IPS DF 4.7 (cell line): ENCODE results near the gene MORF4L2.
"Not testable (repeated sequence)": the region's sequence is repeated elsewhere in the genome, so short reads cannot be mapped to it uniquely, and the experiment has no call there.

Experiments used
- DNase-seq: peaks from one replicate; pipeline ENCODE4 v3.0.0-alpha.2; 2013; ENCODE audit warnings: low spot score; ENCODE audit errors: extremely low read depth

MORF4L2 gene

GRCh38 chrX:103678199-103678993, 8.1 kb downstream of the MORF4L2 start:
- no peak for DNase-seq

DNA sequence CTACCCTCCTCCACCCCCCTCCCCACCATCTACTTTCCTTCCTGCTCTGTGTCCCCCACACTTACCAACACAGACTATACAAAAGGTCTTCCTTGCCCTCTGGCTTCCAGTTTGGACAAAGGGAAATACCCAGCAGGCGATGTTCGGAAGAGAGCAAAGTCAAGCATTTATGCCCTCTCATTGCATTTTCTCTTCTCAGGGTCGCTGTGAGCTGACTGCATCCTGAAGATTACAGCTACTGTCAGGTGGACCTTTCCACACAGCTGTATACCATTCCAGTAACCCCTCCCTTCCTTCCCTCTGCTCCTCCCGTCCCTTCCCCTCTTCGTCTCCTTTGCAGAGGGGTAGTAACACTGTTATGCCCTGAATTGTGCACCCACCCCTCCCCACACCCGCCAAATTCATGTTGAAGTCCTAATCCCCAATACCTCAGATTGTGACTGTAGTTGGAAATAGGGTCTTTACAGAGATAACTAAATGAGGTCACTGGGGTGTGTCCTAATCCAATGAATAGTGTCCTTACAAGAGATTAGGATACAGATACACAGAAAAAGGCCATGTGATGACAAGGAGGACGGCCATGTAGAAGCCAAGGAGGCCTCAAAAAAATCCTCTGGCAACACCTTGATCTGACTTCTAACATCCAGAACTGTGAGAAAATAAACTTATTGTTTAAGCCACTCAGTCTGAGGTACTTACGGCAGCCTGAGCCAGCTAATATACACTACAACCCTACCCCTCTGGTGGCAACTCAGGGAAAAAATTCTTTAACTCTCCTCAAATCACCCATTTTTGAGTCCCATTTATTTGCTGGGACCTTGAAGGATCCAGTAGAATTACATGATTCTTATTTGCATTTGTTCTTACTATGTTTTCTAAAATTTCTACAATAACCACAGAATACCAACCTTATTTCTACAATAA, 11.7 kb downstream of the MORF4L2 start:
- DNase-seq, result no peak

DNA sequence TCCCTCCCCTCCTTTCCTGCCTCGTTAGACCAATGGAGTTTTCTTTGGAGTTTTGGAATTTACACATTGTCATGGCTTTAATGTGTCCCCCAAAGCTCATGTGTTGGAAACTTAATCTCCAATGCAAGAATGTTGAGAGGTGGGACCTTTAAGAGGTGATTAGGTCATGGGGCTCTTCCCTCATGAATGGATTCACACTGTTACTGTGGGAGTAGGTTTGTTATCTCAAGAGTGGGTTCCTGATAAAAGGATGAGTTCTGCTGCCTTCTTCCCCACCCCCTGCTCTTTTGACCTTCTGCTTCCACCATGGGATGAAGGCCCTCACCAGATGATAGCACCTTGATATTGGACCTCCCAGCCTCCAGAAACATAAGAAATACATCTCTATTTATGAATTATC, 16.8 kb downstream of the MORF4L2 start:
- DNase-seq, result no peak

GRCh38 chrX:103666202-103667107, 20.0 kb downstream of the MORF4L2 start:
- DNase-seq, result no peak

- no peak for DNase-seq
Observed at GRCh38 chrX:103663981-103664762, 22.3 kb downstream of the MORF4L2 start.

GRCh38 chrX:103659460-103659859, 27.0 kb downstream of the MORF4L2 start:
- not testable (repeated sequence) for DNase-seq

DNA sequence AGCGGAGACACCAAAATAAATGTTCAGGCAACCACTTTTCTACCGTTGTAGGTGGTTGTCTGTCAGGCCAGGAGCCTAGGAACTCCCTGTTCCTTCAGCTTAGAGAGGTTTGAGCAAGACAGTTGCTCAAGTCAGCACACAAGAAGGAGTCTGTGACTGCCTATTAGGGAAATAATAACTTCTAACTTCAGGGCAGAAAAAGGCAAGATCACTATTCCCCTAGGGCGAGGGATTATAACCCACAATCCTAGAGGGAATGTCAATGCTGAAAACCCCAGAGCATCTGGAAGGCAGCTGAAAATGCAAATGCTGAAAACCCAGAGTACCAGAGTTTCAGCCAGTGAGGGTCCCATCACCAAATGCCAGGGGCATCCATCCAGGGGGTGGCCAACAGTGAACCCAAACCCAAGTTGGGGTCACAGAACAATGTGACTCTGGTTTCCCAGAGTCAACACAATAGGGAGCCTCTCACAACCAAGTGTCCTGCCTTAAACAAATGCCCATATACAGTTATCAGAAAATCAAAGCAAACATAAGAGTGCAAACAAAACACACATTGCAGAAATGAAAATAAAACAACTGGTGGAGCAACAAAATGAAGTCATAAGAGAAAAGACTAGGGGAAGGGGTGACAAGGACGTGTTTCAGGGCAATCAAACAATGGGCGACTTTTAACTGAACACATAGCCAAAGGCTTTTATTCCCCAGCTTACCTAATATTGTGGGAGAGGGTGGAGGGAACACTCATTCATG, 27.6 kb downstream of the MORF4L2 start:
- DNase-seq, result no peak

DNA sequence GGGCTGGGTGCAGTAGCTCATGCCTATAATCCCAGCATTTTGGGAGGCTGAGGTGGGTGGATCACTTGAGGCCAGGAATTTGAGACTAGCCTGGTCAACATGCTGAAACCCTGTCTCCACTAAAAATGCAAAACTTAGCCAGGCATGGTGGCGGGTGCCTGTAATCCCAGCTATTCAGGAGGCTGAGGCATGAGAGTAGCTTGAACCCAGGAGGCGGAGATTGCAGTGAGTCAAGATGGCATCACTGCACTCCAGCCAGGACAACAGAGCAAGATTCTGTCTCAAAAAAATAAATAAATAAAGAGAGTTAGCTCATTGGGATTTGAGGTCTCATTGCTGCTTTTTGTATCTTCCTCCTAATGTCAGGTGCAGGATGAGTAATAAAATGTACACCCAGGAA, 29.4 kb downstream of the MORF4L2 start:
- DNase-seq, result not testable (repeated sequence)

- DNase-seq, result no peak
Observed at GRCh38 chrX:103656617-103657016, 29.9 kb downstream of the MORF4L2 start.

- DNase-seq, result not testable (repeated sequence)
Observed at GRCh38 chrX:103655230-103656000, 31.1 kb downstream of the MORF4L2 start.

DNA sequence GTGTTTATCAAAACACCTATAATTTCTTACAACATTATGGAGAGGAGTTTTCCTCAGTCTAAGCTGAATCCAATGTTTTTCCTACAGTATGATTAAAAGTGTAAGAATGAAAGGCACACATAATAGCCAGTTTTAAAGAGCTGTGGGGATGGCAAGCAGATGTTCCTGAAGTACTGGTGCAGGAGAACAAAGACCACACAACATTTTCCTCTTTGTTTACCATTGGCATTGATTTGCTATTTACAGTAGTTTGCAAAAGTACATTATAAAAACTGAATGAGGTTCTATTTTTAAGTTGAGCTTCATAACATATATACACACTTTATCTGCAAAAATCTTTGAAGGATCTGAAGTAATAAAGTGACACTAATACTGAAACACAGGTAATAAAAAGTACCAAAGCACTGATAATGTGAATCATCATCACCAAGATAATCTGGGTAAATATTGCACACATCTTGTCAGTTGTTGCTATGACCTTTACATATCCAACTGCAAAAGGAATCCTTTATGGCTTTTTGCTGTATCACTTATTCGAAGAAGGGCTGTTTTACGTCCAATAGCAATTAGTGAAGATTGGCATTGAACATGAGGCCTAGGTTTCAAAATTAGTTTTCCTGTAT, 35.2 kb downstream of the MORF4L2 start:
- DNase-seq, result no peak

- DNase-seq, result no peak
Observed at GRCh38 chrX:103647630-103648029, 38.9 kb downstream of the MORF4L2 start.

DNA sequence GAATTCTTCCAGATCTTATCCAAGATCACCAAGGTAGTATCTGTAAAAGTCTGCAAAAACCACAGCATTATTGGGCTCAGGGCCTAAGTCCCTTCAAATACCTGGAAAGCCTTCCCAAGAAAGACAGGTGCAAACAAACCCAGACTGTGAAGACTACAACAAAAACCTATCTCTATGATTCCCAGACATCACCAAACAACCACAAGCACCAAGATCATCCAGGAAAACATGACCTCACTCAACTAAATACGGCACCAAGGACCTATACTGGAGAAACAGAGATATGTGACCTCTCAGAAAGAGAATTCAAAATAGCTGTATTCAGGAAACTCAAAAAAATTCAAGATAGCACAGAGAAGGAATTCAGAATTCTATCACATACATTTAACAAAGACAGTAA, 42.4 kb downstream of the MORF4L2 start:
- DNase-seq, result no peak

DNA sequence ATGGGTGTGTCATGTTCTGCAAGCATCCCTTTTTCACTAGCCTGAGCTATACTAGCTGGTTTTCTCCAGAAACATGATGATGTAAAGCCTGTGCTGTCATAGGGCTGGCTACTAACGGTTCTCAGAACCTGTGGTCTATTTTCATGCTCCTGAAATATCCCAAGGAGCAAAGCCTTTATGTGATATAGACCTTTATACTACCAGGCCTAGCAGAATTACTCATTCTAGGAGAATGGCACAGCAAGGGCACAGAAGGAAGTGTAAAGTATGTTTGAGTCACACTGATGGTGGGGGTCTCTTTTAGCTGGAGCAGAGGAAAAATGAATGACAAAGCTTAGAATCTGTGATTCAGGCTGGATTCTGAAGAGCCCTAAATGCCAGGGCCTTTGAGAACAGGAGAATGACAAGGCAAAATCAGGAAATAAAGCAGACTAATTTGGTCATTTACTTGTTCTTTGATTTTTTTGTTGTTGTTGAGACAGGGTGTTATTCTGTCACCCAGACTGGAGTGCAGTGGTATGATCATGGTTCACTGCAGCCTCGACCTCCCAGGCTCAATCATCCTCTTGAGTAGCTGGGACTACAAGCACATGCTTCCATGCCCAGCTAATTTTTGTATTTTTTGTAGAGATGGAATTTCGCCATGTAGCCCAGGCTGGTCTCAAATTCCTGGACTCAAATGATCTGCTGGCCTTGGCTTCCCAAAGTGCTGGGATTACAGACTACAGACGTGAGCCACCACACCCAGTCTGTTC, 45.9 kb downstream of the MORF4L2 start:
- DNase-seq, result no peak

DNA sequence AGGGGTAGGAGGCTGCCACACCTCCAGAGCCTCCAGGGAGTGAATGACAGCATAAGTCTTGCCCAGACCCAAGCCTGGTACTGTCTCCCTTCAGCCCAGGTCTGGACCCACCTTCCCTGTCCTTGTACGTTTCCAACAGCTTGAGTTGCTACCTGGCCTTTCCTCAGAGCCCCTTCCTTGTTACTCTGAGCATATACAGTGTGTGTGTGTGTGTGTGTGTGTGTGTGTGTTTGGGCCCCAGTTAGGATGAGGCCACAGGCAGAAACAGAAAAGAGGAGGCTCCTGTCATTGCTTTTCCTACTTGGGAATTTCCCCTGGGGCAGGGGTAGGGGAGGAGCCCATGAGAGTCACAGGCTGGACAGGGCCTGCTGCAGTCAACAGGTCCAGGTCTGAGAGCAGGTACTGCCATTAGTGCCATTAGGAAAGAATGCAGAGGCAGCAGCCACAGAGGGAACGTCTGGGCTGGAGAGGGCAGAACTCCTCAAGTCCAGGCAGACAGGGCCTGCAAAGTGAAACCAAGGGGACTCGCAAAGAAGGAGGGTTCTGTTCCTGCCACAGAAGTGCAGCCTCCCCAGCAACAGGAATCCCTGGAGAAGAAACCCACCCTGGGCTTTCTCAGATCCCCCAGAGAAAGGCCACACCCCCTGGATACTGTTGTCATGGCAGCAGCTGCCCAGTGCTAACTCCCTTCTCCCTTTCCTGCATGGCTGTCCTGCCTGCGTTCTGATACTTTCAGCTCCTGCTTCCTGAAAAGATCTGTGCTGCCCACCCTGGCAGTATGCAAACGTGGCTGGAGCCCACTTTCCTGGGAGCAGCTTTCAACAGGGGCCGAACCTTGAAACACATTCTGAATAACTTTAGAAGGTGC, 47.8 kb downstream of the MORF4L2 start:
- DNase-seq, result not testable (repeated sequence)

- DNase-seq, result no peak
Observed at GRCh38 chrX:103637604-103638338, 48.7 kb downstream of the MORF4L2 start.
